SIG-M5 treated with dmso at 0.1 percent for 504 hours (cell line): Measurements from ENCODE around the gene SLC25A21.
"Not testable (repeated sequence)": the region's sequence is repeated elsewhere in the genome, so short reads cannot be mapped to it uniquely, and the experiment has no call there.

Experiments
- DNase-seq: peaks from one replicate; lab custom pipeline; 2025; ENCODE audit not compliant: unreplicated experiment; lab: John Stamatoyannopoulos, UW

SLC25A21 gene

GRCh38 chr14:36884049-36884448 is 288.4 kb downstream of the SLC25A21 start:
- no peak for DNase-seq

DNA sequence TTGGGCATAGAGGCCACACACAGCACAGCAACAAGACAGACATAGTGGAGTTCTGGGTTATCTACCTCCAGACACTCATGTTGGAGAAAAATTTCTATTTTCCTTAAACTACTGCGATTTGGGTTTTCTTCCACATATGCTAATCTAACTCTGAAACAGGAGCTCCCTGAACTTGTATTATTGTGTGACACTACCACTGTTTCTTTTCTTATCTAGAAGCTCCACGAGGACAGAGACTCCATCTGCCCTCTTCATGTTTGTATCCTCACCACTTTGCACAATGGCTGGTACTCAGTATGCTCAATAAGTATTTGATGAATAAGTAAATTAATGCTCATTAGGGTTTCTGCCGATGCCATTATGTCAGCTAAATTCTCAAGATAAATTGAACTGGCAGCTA is 292.1 kb downstream of the SLC25A21 start:
- DNase-seq = no peak

- DNase-seq = no peak
These were observed 292.8 kb downstream of the SLC25A21 start for GRCh38 chr14:36879558-36879957.

DNA sequence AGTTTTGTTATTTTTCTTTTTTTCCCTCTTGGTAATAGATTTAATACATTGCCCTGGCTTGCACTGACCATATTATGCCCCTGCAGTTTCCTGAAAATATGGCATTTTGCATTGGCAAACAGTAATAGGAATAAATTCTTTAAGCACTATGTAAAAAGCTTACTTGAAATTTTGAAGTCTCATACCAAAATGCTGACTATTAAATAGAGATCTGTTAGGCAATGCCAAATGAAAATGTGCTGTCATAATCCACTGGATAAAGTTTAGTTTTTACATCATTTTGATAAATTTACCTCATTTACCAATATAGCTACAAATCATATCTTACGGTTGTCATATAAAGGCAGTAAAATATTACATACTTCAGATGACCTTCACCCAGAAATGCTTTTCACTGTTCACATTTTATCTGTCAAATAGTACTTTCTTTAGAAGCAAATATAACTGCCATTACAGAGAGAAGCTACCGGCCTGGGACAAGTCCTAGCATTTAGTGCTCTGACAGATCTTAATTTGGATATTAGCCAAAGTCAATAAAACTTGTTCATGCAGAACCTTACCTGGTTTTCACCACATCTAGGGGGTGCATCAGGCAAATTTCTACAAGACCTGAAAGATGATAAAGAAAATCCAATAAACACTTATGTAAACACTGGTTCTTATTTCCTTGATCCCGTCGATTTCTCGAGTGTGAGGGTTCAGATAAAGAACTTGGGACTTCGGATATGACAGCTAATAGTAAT is 297.8 kb downstream of the SLC25A21 start:
- no peak for DNase-seq

DNA sequence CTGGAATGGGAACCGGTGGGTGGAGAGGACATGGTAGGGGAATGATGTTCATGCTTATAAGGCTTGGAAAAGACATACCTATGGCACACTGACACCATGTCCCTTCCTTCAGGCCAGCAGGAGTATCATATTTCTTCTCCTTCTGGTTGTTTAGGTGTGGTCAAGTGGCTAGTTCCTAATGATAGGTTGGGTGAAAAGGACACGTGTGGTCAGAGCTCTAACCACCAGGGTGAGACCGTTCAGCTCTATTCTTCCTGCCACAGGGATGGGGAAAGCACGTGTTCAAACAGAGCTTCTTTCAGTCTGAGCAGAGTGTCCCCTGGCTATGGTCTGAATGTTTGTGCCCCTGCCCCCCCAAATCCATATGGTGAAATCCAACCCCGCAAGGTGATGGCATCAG is 301.6 kb downstream of the SLC25A21 start:
- no peak for DNase-seq

GRCh38 chr14:36869125-36869524 is 303.3 kb downstream of the SLC25A21 start:
- no peak for DNase-seq

DNA sequence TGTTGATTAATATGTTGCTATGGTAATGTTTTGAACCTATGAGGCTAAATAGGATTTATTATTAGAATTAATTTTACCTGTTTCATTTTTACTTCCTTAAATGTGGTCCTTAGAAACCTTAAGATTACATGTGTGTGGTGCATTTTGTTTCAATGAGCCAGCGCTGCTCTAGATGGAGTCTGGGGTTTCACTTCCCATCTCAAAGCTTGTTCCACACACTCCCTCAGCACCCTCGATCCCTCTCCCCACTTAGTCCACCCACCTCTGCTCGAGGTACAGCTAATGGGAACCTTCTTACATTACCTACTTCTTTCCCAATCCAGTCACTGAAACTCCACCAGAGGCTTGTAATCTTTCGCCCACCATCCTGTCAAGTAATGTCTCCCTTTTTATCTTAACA is 305.5 kb downstream of the SLC25A21 start:
- no peak for DNase-seq

DNA sequence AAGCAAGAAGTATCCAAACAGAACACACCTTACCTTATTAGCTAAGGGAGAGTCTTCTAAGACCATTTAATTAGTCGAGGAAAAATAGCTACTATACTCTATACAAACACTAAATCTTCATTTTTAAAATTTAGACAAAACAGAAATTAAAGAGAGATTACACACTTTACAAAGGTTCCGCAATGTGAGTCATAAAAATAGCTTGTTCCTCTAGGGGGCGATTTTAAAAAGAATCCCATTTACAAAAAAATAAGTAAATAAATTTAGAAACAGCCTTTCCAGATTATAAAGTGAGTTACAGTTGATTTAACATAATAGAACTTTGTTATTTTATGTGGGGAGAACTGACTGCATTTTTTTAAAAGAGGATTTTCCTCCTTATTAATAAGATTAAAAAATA is 309.1 kb downstream of the SLC25A21 start:
- no peak for DNase-seq

DNA sequence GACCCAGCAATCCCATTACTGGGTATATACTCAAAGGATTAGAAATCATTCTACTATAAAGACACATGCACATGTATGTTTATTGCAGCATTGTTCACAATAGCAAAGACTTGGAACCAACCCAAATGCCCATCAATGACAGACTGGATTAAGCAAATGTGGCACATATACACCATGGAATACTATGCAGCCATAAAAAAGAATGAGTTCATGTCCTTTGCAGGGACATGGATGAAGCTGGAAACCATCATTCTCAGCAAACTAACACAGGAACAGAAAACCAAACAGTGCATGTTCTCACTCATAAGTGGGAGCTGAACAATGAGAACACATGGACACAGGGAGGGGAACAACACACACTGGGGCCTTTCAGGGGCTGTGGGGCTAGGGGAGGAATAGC is 310.2 kb downstream of the SLC25A21 start:
- not testable (repeated sequence) for DNase-seq

GRCh38 chr14:36860831-36861230 is 311.6 kb downstream of the SLC25A21 start:
- DNase-seq = no peak

- no peak for DNase-seq
These were observed 313.3 kb downstream of the SLC25A21 start for GRCh38 chr14:36859119-36859518.

DNA sequence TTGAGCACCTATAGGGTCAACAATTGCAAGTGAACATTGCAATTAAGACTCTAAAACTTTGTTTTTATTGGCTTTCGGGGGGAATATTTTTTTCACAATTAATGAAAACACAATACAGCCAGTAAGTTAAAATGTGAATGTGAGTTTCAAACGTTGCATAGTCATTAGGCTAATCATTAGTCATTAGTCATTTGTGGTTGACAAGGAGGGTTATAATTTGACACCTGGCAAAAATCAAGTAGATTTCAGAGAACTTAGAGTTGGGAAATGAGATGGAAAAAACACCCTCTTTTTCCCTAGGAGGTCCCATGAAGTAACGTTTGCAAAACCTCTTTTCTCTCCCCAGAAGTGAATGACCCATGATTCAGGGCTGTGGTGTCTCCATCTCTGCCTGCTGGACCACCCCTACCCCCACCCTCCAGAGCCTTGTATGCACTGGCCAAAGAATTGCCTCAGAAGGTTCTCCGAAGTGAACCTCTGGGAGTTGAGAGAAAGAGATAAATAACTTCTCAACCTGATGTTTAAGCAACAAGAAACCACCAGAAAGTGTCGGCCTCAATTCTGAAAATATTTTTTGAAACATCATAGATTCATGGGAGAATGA is 314.5 kb downstream of the SLC25A21 start:
- DNase-seq = no peak

DNA sequence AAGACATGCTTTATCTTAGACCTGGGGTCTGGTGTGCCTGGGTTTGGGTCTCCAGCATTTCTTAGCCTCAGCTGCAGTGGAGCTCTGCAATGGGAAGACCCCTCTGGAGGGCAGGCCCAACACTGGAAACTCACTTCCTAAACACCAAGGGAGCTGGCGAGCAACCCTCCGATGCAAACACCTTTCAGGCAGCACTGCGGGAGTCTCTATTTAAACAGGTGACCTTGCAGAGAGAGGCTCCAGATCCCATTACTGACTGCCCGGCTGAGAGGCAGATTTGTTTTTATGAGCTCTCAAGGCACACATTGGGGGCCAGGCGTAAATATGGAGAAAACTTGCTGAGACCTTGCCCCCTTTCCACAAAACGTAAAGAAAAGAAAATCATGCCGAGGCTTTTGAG is 315.3 kb downstream of the SLC25A21 start:
- no peak for DNase-seq

DNA sequence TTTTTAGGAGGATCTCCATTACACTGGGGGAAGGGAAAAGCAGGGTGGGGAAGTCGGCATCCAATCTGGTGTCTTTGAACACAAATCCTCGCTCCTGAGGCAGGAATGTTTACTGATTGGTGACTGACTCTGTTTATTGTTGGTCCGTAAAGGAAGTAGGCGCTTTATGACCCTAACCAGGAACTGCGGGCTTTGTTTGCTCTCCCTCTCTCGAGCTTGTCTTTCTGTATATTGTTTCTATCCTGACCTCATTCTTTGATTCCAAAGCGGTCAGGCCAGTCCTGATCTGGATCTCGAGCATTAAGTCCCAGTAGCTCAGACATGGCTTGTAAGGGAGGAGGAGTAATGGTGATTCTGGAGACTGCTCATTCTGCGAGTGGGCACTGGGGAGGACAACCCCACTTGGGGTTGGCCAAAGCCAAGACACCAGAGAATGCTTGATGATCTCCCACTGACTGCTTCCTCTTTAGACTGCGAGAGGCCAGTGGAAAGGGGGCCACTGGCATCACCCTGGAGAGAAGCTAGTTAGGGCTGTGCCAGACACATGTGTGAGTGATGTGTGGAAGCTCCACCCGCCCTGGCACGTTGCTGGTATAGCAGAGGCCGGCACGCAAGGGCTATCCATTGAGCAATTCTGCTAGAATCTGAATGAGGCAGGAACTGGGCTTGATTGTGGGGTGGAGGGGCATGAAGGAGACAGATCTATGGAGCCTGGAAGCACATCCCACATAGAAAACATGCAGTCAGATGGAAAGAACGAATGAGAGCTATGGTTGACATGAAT is 316.1 kb downstream of the SLC25A21 start:
- DNase-seq = peak; percentile 74

- no peak for DNase-seq
These were observed 317.0 kb downstream of the SLC25A21 start for GRCh38 chr14:36855396-36855795.

DNA sequence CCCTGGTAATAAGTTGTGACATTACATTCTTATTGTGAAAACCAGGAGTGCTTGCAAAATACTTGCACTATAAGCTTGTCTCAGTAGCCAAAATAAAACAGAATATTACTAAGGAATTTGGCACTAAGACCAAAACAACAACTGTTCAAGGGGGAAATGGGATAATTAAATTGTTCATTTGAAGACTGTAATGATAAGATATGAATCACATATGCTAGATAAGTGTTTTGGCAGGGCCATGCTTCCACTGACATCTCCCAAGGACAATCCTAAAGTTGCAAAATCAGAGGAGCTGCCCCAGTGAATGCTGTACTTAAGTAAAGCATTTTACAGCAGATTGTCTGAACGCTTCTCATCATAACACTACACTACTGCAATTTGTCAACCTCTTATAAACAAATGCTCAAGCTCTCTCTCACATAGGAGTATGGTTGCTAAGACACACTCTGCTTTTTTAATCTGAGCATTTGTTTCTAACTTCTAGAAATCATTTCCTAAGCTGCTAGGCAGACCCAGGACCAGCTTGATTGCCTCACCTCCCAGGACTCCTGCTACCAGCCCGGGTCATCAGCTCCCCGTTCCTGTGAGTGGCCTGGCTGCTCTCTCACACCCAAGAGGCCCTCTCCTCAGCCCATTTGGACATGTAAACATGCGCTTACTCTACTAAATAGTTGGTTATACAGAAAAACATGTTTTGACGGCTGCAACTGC is 319.3 kb downstream of the SLC25A21 start:
- DNase-seq = no peak

DNA sequence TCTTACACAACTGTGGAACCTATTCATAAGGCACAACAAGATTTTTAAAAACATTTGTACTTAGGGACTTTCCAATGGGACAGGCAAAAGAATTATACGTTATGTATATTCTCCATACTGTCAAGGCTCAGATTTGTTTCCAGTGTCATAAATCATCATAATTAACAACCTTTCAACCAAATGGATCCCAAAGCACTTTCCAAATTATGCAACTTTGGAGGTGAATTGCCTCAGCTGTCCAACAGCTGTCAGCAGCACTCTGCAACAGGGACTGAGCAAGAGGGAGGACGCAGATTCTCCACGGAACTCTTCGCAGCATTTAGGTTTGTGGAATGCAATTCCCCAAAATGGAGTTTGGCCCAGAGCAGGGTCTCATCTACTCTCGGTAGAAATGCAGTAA is 324.2 kb downstream of the SLC25A21 start:
- no peak for DNase-seq

GRCh38 chr14:36847366-36847765 is 325.0 kb downstream of the SLC25A21 start:
- DNase-seq = no peak

DNA sequence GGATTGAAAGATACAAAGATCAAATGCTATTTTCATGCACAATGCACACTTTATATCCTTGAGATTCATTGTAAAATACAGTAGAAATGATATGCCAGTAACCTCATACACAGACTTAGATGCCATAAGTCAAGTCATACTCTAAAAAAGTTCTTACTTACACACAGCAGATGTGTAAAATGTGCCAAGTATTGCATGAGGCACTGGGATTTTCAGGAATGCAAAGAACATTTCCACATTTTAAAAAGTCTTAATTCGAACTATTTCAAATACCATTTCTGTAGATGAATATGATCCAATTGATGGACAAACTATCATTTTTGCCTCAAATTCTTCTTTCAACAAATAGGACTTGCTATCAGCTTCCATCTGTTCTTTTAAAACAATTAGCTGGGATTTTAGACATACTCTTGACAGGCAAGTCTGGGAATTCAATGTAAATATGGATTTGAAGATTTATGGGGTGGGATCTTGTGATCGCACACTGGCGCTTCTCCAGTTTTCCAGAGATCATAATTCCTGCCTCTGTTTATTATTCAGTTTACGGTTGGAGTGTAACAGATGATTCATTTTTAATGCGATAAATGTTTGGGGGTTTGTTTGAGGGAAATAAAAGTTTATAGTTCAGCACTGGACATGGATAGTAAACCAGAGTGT is 326.9 kb downstream of the SLC25A21 start:
- DNase-seq = no peak

- no peak for DNase-seq
These were observed 327.8 kb downstream of the SLC25A21 start for GRCh38 chr14:36844443-36845195.
